Urothelium cell line (cell line): ENCODE results near the gene CD164L2.
A peak's percentile ranks its signal among the peaks of the same experiment; 100 is the strongest.
"Not testable (repeated sequence)": the region's sequence is repeated elsewhere in the genome, so short reads cannot be mapped to it uniquely, and the experiment has no call there.

ENCODE experiments used
- DNase-seq: peaks from one replicate; pipeline ENCODE4 v3.0.0; 2011; ENCODE audit warnings: low spot score, mixed read lengths
- FAIRE-seq: peaks from 2 replicates; lab custom pipeline; 2011; peaks lifted over from hg19 to GRCh38; lab: Jason Lieb, UNC

The CD164L2 gene

GRCh38 chr1:27405598-27406361, 22.6 kb upstream of the CD164L2 start:
- not testable (repeated sequence) for DNase-seq, FAIRE-seq

- FAIRE-seq (no peak), DNase-seq (peak; percentile 40)
These were observed 21.9 kb upstream of the CD164L2 start for GRCh38 chr1:27405074-27405473.

GRCh38 chr1:27403931-27404330, 20.8 kb upstream of the CD164L2 start:
- FAIRE-seq, result no peak

GRCh38 chr1:27403065-27403726, 20.1 kb upstream of the CD164L2 start:
- FAIRE-seq (no peak), DNase-seq (no peak)

More at GRCh38 chr1:27403931-27404330, 20.8 kb upstream of the CD164L2 start:
- DNase-seq, result no peak

GRCh38 chr1:27402349-27402754, 19.2 kb upstream of the CD164L2 start:
- no peak for FAIRE-seq

GRCh38 chr1:27400963-27401341, 17.8 kb upstream of the CD164L2 start:
- DNase-seq (no peak), FAIRE-seq (no peak)

More at GRCh38 chr1:27402349-27402754, 19.2 kb upstream of the CD164L2 start:
- DNase-seq, result peak; percentile 36

GRCh38 chr1:27400082-27400962, 17.2 kb upstream of the CD164L2 start:
- FAIRE-seq (no peak), DNase-seq (no peak)

GRCh38 chr1:27399251-27400025, 16.3 kb upstream of the CD164L2 start:
- FAIRE-seq, result no peak
- no peak for DNase-seq

GRCh38 chr1:27398405-27399149, 15.4 kb upstream of the CD164L2 start:
- FAIRE-seq, result no peak
- DNase-seq, result no peak

- DNase-seq, result no peak
- no peak for FAIRE-seq
These were observed 14.6 kb upstream of the CD164L2 start for GRCh38 chr1:27397749-27398148.

- FAIRE-seq (no peak), DNase-seq (no peak)
These were observed 14.0 kb upstream of the CD164L2 start for GRCh38 chr1:27397110-27397509.

GRCh38 chr1:27395441-27396195, 12.5 kb upstream of the CD164L2 start:
- FAIRE-seq, result no peak
- peak; percentile 87 for DNase-seq

- DNase-seq (no peak), FAIRE-seq (no peak)
These were observed 11.8 kb upstream of the CD164L2 start for GRCh38 chr1:27394925-27395324.

GRCh38 chr1:27394282-27394658, 11.1 kb upstream of the CD164L2 start:
- DNase-seq (no peak), FAIRE-seq (peak; percentile 42)

GRCh38 chr1:27393641-27394281, 10.6 kb upstream of the CD164L2 start:
- no peak for FAIRE-seq

GRCh38 chr1:27392778-27393635, 9.9 kb upstream of the CD164L2 start:
- peak; percentile 44 for DNase-seq
- FAIRE-seq, result no peak

More at GRCh38 chr1:27393641-27394281, 10.6 kb upstream of the CD164L2 start:
- DNase-seq, result no peak

GRCh38 chr1:27392096-27392777, 9.1 kb upstream of the CD164L2 start, which contains the start of gene GPR3:
Gene GPR3 (plus strand): TSS chr1:27392622. CDS start chr1:27393799, 1,177 bp downstream.
- peak; percentile 97 for DNase-seq
- no peak for FAIRE-seq
